Neutrophil (primary cell): ENCODE measurements around the gene HS6ST3.

Source experiments
- H3K27ac ChIP-seq: fragments of 200-600 bp; sonication (generic); 2 replicates; pipeline ENCODE4 v1.5.1; 2016; ENCODE audit warnings: mild to moderate bottlenecking, moderate library complexity
- H3K27me3 ChIP-seq: fragments of 200-600 bp; sonication (generic); 2 replicates; pipeline ENCODE4 v1.6.0; 2016; ENCODE audit warnings: mild to moderate bottlenecking
- H3K36me3 ChIP-seq: fragments of 200-600 bp; sonication (generic); 2 replicates; pipeline ENCODE4 v1.5.1; 2017
- H3K4me1 ChIP-seq, 2 experiments: fragments of 200-600 bp in 1 of 2; sonication (generic) in 1 of 2; 1 replicate in 1 of 2; 2 replicates in 1 of 2; pipeline versions ENCODE4 v1.5.1 to v1.6.1; 2013 to 2016; ENCODE audit warnings: low read depth in 1 of 2, low read length in 1 of 2, mild to moderate bottlenecking in 1 of 2, moderate library complexity in 1 of 2; ENCODE audit not compliant: control insufficient read depth in 1 of 2, insufficient read depth in 1 of 2
- H3K4me3 ChIP-seq, 2 experiments: fragments of 200-600 bp in 1 of 2; sonication (generic) in 1 of 2; 1 replicate in 1 of 2; 2 replicates in 1 of 2; pipeline ENCODE4 v1.5.1; 2013 to 2016; ENCODE audit warnings: low read depth in 1 of 2, low read length in 1 of 2, mild to moderate bottlenecking in 1 of 2, moderate library complexity in 1 of 2
- H3K9me3 ChIP-seq: fragments of 200-600 bp; sonication (generic); 2 replicates; pipeline ENCODE4 v1.5.1; 2016
- TF ChIP-seq, protein P1 (sequence below): fragments of 200-600 bp; sonication (generic); IDR thresholded peaks from 2 replicates; pipeline ENCODE4 v1.5.1; 2016; ENCODE audit warnings: antibody characterized with exemption

HS6ST3 gene

DNA sequence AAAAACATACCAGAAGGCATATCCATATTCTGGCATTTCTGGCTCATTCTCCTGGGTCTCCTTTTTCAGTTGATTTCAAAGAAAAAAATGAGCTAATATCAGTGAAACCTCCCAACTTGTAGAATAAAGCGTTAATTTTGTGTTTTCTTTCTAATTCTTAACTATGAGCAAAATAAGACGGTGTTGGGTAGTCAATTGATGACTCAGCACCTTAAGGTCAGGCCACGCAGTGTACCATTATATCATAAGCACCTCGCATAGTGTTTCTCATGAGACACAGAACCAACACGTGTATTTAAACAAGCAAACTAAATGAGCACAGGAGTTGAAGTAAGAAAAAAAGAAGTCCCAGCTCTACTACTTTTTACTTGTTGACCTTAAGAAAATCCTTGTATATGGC is 729.5 kb downstream of the HS6ST3 start:
- H3K9me3 ChIP-seq, result no peaks in the 10 kb centered on the region
- no peaks in the 10 kb centered on the region for H3K27me3 ChIP-seq
- H3K4me3 ChIP-seq, result no peak overlapping the region
- no peak overlapping the region for H3K27ac ChIP-seq
- H3K4me1 ChIP-seq, result no peaks in the 10 kb centered on the region
- TF ChIP-seq, protein P1, sequence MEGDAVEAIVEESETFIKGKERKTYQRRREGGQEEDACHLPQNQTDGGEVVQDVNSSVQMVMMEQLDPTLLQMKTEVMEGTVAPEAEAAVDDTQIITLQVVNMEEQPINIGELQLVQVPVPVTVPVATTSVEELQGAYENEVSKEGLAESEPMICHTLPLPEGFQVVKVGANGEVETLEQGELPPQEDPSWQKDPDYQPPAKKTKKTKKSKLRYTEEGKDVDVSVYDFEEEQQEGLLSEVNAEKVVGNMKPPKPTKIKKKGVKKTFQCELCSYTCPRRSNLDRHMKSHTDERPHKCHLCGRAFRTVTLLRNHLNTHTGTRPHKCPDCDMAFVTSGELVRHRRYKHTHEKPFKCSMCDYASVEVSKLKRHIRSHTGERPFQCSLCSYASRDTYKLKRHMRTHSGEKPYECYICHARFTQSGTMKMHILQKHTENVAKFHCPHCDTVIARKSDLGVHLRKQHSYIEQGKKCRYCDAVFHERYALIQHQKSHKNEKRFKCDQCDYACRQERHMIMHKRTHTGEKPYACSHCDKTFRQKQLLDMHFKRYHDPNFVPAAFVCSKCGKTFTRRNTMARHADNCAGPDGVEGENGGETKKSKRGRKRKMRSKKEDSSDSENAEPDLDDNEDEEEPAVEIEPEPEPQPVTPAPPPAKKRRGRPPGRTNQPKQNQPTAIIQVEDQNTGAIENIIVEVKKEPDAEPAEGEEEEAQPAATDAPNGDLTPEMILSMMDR, result no peak
- no peaks in the 10 kb centered on the region for H3K36me3 ChIP-seq

DNA sequence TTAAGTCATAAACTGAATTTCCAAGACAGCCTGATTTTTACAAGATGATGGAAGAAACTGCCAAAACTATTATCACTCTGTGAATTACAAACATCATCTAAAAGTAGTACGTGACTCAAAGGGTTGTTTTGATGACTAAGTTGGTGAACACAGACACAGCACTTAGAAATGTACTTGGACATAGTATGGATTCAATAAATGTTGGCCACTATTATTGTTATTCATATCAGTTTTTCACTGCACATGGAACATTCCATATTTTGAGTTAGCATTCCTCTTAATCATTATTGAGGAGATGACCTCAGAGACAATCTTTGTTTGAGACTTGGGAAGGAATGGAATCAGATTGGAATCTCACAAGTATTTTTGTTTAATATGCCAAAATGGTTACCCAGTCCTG is 731.5 kb downstream of the HS6ST3 start:
- H3K27me3 ChIP-seq, result no peaks in the 10 kb centered on the region
- H3K27ac ChIP-seq, result no peak overlapping the region
- no peaks in the 10 kb centered on the region for H3K9me3 ChIP-seq
- H3K36me3 ChIP-seq, result no peaks in the 10 kb centered on the region
- H3K4me1 ChIP-seq, result no peaks in the 10 kb centered on the region
- H3K4me3 ChIP-seq, result no peak overlapping the region
- TF ChIP-seq, protein P1, result no peak

DNA sequence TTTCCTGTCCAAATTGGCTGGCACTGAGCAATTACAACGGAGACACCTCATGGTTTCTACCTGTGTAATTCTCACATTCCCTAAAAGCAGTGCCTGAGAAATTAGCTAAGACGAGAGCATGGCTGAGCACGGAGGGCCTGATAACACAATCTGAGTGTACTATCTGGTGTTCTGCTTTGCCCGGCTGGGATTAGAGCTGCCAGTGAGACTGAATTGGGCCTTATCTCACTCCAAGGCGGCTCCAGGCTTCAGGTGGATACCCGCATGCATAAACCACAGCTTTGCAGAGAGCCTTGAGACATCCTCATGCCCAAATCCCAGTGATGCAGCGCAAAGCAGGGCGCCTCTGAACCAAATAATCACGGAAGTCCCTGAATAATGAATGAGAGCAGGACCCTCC is 732.1 kb downstream of the HS6ST3 start:
- Histone ChIP-seq H3K9me3 (no peaks in the 10 kb centered on the region), H3K4me3 (no peak overlapping the region), H3K27me3 (no peaks in the 10 kb centered on the region), H3K36me3 (no peaks in the 10 kb centered on the region), H3K4me1 (no peaks in the 10 kb centered on the region), H3K27ac (no peak overlapping the region)
- TF ChIP-seq, protein P1, result no peak

DNA sequence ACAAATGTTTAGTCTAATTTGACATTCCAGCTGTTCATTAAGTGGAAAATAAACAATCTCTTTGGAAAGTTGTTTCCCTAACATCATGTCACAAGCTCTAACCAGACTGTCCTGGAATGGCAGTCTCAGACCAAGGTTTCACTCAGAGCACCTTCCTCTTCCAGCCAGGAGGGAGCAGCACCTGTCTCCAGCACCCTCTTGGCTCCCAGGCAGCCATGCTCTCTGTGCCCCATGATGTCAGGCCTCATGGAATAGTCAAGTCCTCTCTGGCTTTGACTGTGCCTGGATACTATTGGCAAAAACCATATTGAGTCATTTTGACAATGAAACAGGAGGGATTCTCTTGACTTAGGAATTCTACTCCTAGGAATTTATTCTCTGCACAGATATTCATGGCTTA is 733.0 kb downstream of the HS6ST3 start:
- TF ChIP-seq, protein P1, result no peak
- Histone ChIP-seq H3K4me1 (no peaks in the 10 kb centered on the region), H3K4me3 (no peak overlapping the region), H3K27ac (no peak overlapping the region), H3K36me3 (no peaks in the 10 kb centered on the region), H3K27me3 (no peaks in the 10 kb centered on the region), H3K9me3 (no peaks in the 10 kb centered on the region)

DNA sequence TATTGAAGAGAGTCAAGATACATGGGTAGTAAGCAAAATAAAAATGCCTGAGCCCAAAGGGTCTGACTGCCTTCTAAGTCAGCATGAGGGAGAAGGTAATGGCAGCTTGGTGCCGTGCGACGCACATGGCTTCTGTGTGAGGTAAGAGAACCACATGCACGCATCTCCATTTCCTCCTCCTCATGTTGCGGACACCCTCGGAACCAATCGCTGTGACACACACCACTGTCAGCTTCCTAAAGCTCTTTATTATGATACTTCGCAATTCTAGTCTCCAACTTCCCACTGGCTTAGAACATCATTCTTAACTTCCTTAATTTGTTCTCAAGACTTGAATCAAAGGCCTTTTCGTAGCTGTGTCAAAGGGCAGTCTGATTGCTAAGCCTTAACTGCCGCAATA is 734.2 kb downstream of the HS6ST3 start:
- Histone ChIP-seq H3K4me3 (no peak overlapping the region), H3K9me3 (no peaks in the 10 kb centered on the region), H3K4me1 (no peaks in the 10 kb centered on the region), H3K27ac (no peak overlapping the region), H3K27me3 (no peaks in the 10 kb centered on the region), H3K36me3 (no peaks in the 10 kb centered on the region)
- TF ChIP-seq, protein P1, result no peak

- H3K9me3 ChIP-seq, result no peaks in the 10 kb centered on the region
- H3K27ac ChIP-seq, result no peak overlapping the region
- H3K36me3 ChIP-seq, result no peaks in the 10 kb centered on the region
- no peaks in the 10 kb centered on the region for H3K4me1 ChIP-seq
- no peaks in the 10 kb centered on the region for H3K27me3 ChIP-seq
- no peak overlapping the region for H3K4me3 ChIP-seq
- TF ChIP-seq, protein P1, result no peak
These were observed 735.7 kb downstream of the HS6ST3 start for GRCh38 chr13:96825653-96826052.
